Neural progenitor cell (in vitro differentiated cells): ENCODE data around the gene TBL1Y. TPM values are rescaled to one million over a fixed set of nuclear protein-coding genes. Genes with fewer than 3 reads are reported as not detected.

Experiments used
- DNase-seq: peaks from one replicate; pipeline ENCODE4 v3.0.0-alpha.2; 2016; ENCODE audit warnings: low spot score
- H2AFZ ChIP-seq: fragments of 200-600 bp; sonication (generic); replicated peaks from 2 replicates; pipeline ENCODE4 v1.6.1; 2016; ENCODE audit warnings: antibody characterized with exemption
- H3F3A ChIP-seq: fragments of 200-600 bp; sonication (generic); 2 replicates; pipeline ENCODE4 v1.6.1; 2016; ENCODE audit warnings: antibody characterized with exemption, low read depth
- H3K27ac ChIP-seq: fragments of 200-600 bp; sonication (generic); 2 replicates; pipeline ENCODE4 v1.5.1; 2016; ENCODE audit warnings: mild to moderate bottlenecking
- H3K27me3 ChIP-seq: fragments of 200-600 bp; sonication (generic); 2 replicates; pipeline ENCODE4 v1.6.1; 2016; ENCODE audit warnings: mild to moderate bottlenecking, moderate library complexity
- H3K36me3 ChIP-seq: fragments of 200-600 bp; sonication (generic); 2 replicates; pipeline ENCODE4 v1.5.1; 2016
- H3K4me1 ChIP-seq: fragments of 200-600 bp; sonication (generic); 2 replicates; pipeline ENCODE4 v1.6.1; 2016; ENCODE audit warnings: mixed run types
- H3K4me2 ChIP-seq: fragments of 200-600 bp; sonication (generic); 2 replicates; pipeline ENCODE4 v1.6.1; 2016
- H3K4me3 ChIP-seq: fragments of 200-600 bp; sonication (generic); 2 replicates; pipeline ENCODE4 v1.5.1; 2016
- H3K79me2 ChIP-seq: fragments of 200-600 bp; sonication (generic); 2 replicates; pipeline ENCODE4 v1.6.1; 2016; ENCODE audit warnings: low read depth
- H3K9ac ChIP-seq: fragments of 200-600 bp; sonication (generic); 2 replicates; pipeline ENCODE4 v1.6.1; 2016
- H3K9me3 ChIP-seq: fragments of 200-600 bp; sonication (generic); 2 replicates; pipeline ENCODE4 v1.5.1; 2016; ENCODE audit warnings: low read depth
- H4K20me1 ChIP-seq: fragments of 200-600 bp; sonication (generic); 2 replicates; pipeline ENCODE4 v1.6.1; 2016; ENCODE audit warnings: low read depth
- H3K27ac Mint-ChIP-seq: 3 replicates; pipeline ENCODE4 v1.8.0; 2021; ENCODE audit warnings: mixed read lengths
- H3K27me3 Mint-ChIP-seq: 2 replicates; pipeline ENCODE4 v1.8.0; 2022; ENCODE audit warnings: low read depth, mild to moderate bottlenecking, inconsistent platforms, moderate library complexity, mixed read lengths; ENCODE audit not compliant: insufficient read depth
- H3K36me3 Mint-ChIP-seq: 3 replicates; pipeline ENCODE4 v1.8.0; 2021; ENCODE audit warnings: mixed read lengths
- H3K4me1 Mint-ChIP-seq: 3 replicates; pipeline ENCODE4 v1.8.0; 2021; ENCODE audit warnings: mixed read lengths
- H3K4me3 Mint-ChIP-seq: 3 replicates; pipeline ENCODE4 v1.8.0; 2021; ENCODE audit warnings: mild to moderate bottlenecking, moderate library complexity, mixed read lengths
- H3K9me3 Mint-ChIP-seq: 3 replicates; pipeline ENCODE4 v1.8.0; 2020; ENCODE audit warnings: mixed read lengths
- EZH2 ChIP-seq: fragments of 200-600 bp; sonication (generic); IDR thresholded peaks from 2 replicates; pipeline ENCODE4 v1.6.1; 2017; ENCODE audit warnings: antibody characterized with exemption, mild to moderate bottlenecking, moderate library complexity
- EZH2phosphoT487 ChIP-seq: fragments of 200-600 bp; sonication (generic); IDR thresholded peaks from 2 replicates; pipeline ENCODE4 v1.6.1; 2017; ENCODE audit warnings: antibody characterized with exemption
- total RNA-seq: library from RNA; depleted of rRNA; stranded (reverse); fragments of >200 nt; gene quantifications from 2 replicates; pipeline ENCODE4 v1.2.3, GENCODE V29; 2015; ENCODE audit warnings: low replicate concordance
- TF ChIP-seq, protein P1 (sequence below): fragments of 200-600 bp; sonication (generic); IDR thresholded peaks from 2 replicates; pipeline ENCODE4 v1.5.1; 2017; ENCODE audit warnings: antibody characterized with exemption, mild to moderate bottlenecking

Gene TBL1Y
- total RNA-seq, 1 donor from 2014 or later, result not detected

DNA sequence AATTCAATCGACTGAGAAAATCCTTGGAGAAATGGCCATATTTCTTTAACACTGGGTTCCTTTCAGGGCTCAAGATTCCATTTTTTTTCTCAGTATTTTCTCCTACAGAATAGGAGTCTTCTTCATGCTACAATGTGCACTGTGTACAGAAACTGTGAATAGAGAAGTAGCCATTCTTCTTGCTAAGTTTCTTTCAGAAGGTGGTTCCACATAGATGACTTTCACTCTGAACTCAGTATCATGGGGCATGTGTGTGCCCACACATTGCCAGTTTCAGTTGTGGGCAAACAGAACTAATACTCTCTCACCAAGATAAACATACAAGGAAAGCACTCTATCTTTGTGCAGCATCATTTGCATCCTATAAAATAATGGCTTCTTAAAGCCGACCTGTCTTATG lies 89.4 kb downstream of the TBL1Y start:
- no peaks in the 10 kb centered on the region for H3K27me3 ChIP-seq
- TF ChIP-seq, protein P1, sequence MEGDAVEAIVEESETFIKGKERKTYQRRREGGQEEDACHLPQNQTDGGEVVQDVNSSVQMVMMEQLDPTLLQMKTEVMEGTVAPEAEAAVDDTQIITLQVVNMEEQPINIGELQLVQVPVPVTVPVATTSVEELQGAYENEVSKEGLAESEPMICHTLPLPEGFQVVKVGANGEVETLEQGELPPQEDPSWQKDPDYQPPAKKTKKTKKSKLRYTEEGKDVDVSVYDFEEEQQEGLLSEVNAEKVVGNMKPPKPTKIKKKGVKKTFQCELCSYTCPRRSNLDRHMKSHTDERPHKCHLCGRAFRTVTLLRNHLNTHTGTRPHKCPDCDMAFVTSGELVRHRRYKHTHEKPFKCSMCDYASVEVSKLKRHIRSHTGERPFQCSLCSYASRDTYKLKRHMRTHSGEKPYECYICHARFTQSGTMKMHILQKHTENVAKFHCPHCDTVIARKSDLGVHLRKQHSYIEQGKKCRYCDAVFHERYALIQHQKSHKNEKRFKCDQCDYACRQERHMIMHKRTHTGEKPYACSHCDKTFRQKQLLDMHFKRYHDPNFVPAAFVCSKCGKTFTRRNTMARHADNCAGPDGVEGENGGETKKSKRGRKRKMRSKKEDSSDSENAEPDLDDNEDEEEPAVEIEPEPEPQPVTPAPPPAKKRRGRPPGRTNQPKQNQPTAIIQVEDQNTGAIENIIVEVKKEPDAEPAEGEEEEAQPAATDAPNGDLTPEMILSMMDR, result no peak
- TF ChIP-seq EZH2phosphoT487 (no peak), EZH2 (no peak)
- no peak for DNase-seq
- Mint-ChIP-seq H3K27me3 (no peaks in the 10 kb centered on the region), H3K4me3 (no peak overlapping the region), H3K4me1 (no peaks in the 10 kb centered on the region), H3K27ac (no peak overlapping the region), H3K36me3 (no peaks in the 10 kb centered on the region), H3K9me3 (no peaks in the 10 kb centered on the region)
- H3K79me2 ChIP-seq, result no peaks in the 10 kb centered on the region
- no peak overlapping the region for H3K9ac ChIP-seq
- H3K4me3 ChIP-seq, result no peak overlapping the region
- no peaks in the 10 kb centered on the region for H3K4me1 ChIP-seq
- H4K20me1 ChIP-seq, result no peaks in the 10 kb centered on the region
- no peaks in the 10 kb centered on the region for H3K36me3 ChIP-seq
- H3K9me3 ChIP-seq, result no peaks in the 10 kb centered on the region
- no peaks in the 10 kb centered on the region for H3F3A ChIP-seq
- no peak overlapping the region for H3K4me2 ChIP-seq
- no peak overlapping the region for H3K27ac ChIP-seq
- H2AFZ ChIP-seq, result no peak overlapping the region

DNA sequence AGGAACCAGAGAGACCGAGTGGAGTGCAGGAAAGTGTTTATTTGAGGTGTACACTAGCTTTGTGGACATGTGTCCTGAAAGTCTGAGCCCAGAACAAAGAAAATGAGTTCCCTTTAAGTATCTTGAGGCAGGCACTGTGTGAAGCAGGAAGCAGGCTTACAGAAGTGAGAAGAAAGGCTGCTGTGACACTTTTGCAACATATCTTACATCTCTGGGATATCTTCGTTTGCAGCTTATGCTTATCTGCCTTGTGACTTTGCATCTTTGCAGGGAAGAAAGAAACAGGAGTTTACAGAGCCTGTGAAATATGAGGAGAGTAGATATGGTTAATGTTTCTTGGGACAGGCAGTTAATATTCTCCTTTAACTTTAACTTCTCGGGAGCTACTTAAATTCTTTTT lies 92.1 kb downstream of the TBL1Y start:
- Mint-ChIP-seq H3K36me3 (no peaks in the 10 kb centered on the region), H3K4me1 (no peaks in the 10 kb centered on the region), H3K4me3 (no peak overlapping the region), H3K27ac (no peak overlapping the region), H3K27me3 (no peaks in the 10 kb centered on the region), H3K9me3 (no peaks in the 10 kb centered on the region)
- Histone ChIP-seq H3K9me3 (no peaks in the 10 kb centered on the region), H2AFZ (no peak overlapping the region), H3K27ac (no peak overlapping the region), H3K27me3 (no peaks in the 10 kb centered on the region), H3K9ac (no peak overlapping the region), H3K4me2 (no peak overlapping the region), H3K36me3 (no peaks in the 10 kb centered on the region), H3F3A (no peaks in the 10 kb centered on the region), H4K20me1 (no peaks in the 10 kb centered on the region), H3K79me2 (no peaks in the 10 kb centered on the region), H3K4me3 (no peak overlapping the region), H3K4me1 (no peaks in the 10 kb centered on the region)
- no peak for TF ChIP-seq EZH2
- DNase-seq, result no peak

DNA sequence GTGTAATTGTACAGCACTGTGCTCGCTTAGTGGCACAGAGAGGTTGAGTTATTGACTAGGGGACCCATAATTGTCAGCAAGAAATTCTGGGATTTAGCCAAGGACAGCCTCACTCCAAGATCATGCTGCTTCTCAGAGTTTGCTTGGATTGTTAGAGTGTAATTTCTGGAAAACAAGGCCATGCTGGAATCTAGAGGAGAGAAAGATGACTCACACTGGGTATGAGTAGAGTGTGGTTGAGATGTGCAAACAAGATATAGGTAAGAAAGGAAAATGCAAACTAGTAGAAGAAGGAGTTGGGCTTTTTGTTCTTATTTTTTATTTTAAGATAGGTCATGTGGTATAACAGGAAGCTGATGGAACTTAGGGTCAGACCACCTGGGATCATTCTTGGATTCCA lies 97.4 kb downstream of the TBL1Y start:
- H3K9me3 ChIP-seq, result no peaks in the 10 kb centered on the region
- H3K79me2 ChIP-seq, result no peaks in the 10 kb centered on the region
- TF ChIP-seq, protein P1, result no peak
- no peak for TF ChIP-seq EZH2phosphoT487
- no peak for TF ChIP-seq EZH2
- Mint-ChIP-seq H3K4me1 (no peaks in the 10 kb centered on the region), H3K27me3 (no peaks in the 10 kb centered on the region), H3K27ac (no peak overlapping the region), H3K36me3 (no peaks in the 10 kb centered on the region), H3K9me3 (no peaks in the 10 kb centered on the region), H3K4me3 (no peak overlapping the region)
- H3K4me3 ChIP-seq, result no peak overlapping the region
- no peaks in the 10 kb centered on the region for H3F3A ChIP-seq
- no peak overlapping the region for H3K4me2 ChIP-seq
- no peak overlapping the region for H3K27ac ChIP-seq
- no peaks in the 10 kb centered on the region for H4K20me1 ChIP-seq
- H3K36me3 ChIP-seq, result no peaks in the 10 kb centered on the region
- DNase-seq, result no peak
- no peaks in the 10 kb centered on the region for H3K27me3 ChIP-seq
- H3K9ac ChIP-seq, result no peak overlapping the region
- H3K4me1 ChIP-seq, result no peaks in the 10 kb centered on the region
- no peak overlapping the region for H2AFZ ChIP-seq

DNA sequence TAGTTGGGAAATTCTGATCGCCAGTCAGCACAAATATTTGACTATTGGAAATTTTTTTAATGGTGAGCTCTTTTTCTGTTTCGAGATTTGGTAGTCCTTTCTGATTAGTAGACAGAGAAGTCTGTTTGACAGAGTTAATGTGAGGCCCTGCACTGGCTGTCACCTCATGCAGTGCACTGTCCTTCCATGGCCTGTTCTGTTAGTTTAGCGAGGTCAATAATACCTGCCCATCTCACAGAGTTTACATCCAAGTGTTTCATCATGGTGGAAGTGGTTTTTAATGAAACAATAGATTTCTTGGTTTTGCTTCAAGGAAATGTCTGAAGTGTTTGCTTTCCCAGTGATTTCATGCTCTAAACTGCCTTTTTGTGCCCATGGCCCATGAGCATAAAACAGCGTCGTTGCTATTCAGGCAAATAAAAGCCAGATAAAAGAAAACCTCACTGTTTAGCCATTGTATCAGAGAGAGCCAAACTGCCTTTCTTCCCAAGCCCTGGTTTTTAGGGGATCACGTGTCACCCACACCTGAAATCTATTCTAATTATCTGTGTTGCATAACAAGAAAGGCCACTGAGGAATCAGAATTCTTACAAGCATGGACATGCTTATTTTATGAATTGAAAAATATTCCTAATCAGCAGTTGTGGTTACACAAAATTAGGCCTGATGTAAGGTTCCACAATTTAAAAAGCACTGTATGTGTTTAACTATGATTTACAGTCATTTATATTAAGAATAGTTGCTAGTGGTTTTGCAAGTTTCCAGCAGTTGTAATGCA lies 98.3 kb downstream of the TBL1Y start:
- Mint-ChIP-seq H3K27ac (no peak overlapping the region), H3K4me3 (no peak overlapping the region), H3K27me3 (no peaks in the 10 kb centered on the region), H3K4me1 (no peaks in the 10 kb centered on the region), H3K9me3 (no peaks in the 10 kb centered on the region), H3K36me3 (no peaks in the 10 kb centered on the region)
- Histone ChIP-seq H3K9me3 (no peaks in the 10 kb centered on the region), H4K20me1 (no peaks in the 10 kb centered on the region), H3K9ac (no peak overlapping the region), H3K79me2 (no peaks in the 10 kb centered on the region), H2AFZ (no peak overlapping the region), H3F3A (no peaks in the 10 kb centered on the region), H3K4me2 (no peak overlapping the region), H3K4me3 (no peak overlapping the region), H3K27ac (no peak overlapping the region), H3K36me3 (no peaks in the 10 kb centered on the region), H3K4me1 (no peaks in the 10 kb centered on the region), H3K27me3 (no peaks in the 10 kb centered on the region)
- DNase-seq, result no peak
- TF ChIP-seq, protein P1, result no peak
- TF ChIP-seq EZH2phosphoT487, result no peak
- TF ChIP-seq EZH2, result no peak
